Ecto neural progenitor cell (in vitro differentiated cells): ENCODE measurements around the gene CPS1.

Experiments
- DNase-seq: peaks from one replicate; pipeline ENCODE4 v3.0.0-alpha.2; 2018; ENCODE audit warnings: low spot score

CPS1 gene

GRCh38 chr2:210686401-210686800, 130.0 kb downstream of the CPS1 start:
- no peak for DNase-seq

DNA sequence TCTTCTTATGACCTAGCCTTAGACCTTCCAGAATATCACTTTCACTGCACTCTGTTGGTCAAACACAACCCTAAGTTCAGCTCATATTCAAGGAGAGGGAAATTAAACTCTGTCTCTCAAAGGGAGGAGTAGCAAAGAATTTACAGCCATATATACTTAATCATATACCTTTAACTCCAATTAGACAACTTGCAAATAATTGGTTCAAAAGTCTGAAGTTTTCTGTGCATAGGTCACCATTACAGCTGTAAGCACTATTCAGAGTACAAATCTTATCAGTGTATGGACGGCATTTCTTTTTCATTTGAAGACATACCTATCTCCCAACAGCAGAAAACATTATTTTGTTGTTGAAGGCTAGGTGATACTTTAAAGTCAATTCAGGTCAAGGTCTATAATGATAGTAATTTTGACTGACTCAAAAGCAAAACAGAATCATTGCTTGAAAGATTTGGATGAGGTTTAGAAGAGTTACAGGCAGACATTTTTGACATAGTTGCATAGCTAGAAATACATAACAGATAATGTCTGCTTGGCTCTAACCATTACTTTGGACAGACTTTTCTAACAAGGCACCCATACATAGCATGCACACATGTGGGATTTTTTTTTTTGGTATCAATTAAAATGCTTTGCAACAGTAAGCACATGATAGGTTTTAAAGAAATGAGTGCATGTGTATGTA, 131.5 kb downstream of the CPS1 start:
- no peak for DNase-seq

GRCh38 chr2:210707900-210708299, 151.5 kb downstream of the CPS1 start:
- no peak for DNase-seq

DNA sequence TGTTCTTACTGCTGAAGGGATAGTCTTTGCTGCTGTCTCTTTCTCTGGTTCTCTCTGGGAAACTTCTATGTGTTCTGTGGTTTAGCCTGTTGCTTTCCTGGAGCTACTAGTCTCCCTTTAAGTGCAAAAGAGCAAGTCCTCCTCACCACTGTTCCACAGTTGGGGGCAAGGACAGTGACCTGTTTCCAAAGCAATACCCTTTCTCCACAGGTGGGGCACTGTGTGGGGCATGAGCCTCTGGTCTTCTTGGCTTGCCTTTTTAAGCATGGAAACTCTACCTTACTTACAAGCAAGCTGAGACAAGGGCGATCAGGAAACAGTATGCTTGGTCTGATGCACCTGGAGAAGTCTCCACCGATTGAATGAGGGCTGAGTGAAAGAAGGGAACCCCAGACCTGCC, 156.7 kb downstream of the CPS1 start:
- DNase-seq: no peak

DNA sequence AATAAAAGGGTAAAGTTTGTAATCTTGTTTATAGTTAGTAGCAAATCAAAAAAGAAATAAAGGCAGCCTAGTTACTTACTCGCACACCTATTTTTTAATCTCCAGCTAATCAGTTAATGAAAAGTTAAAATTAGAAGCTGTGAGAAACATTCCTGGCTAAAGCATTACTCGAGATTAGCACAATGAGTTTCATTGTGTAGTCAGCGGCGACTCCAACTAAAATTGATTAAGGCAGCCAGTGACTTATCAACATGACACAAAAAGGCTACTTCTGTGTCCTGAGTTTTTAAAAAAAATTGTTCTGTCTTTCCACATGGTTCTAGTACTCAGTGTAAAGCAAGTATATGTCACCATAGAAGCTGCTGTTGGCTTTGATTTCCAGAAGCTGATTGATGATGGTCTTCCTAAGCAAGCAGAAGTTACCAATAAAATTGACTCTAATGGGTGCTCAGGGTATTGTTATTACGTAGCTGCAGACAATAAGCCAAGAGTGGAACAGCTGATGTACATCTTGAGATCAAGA, 159.2 kb downstream of the CPS1 start:
- no peak for DNase-seq

GRCh38 chr2:210718503-210718902, 162.1 kb downstream of the CPS1 start:
- no peak for DNase-seq

DNA sequence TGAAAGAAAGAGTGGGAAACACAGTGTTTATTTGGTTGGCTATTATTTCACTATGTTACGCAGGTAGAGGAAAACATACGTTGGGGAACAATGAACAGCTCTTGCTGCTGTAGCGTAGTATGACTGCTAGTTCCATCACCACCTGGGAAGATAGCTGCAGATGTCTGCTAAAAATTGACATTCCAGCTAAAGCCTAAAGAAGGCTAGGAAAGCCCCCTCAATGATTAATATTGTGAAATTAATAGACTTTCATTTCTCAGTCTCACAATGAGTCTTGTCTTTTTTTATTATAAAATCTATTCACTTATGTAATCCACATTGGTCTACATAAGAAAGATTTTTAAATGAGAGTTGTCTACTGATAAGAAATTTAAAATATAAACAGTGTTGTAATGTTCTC, 165.7 kb downstream of the CPS1 start:
- DNase-seq: no peak

DNA sequence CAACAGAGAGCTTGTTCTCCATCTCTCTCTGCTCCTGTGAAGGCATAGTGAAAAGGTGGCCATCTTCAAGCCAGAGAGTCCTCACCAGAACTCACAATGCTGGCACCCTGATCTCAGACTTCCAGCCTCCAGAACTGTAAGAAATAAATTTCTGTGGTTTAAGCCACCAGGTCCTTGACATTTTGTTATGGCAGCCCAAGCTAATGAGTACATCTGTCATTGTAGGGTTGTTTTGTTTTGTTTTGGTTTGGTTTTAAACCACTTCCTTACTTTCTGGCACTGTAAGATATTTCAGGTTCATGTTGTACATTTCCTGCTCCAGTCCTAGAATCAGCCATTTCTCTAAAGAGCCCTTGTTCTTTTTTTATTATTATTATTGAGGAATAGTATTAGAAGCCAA, 171.2 kb downstream of the CPS1 start:
- DNase-seq: no peak
